Central memory CD4-positive, alpha-beta T cell (primary cell): ENCODE data around the gene ZFP42.
"Not testable (repeated sequence)": the region's sequence is repeated elsewhere in the genome, so short reads cannot be mapped to it uniquely, and the experiment has no call there.

Source experiments
- DNase-seq: peaks from one replicate; pipeline ENCODE4 v3.0.0; 2022
- total RNA-seq, 3 experiments: gene quantifications; one replicate each; lab custom pipeline; 2026; lab: John Stamatoyannopoulos, UW

ZFP42 gene
- total RNA-seq: 0 reads per million in 3 experiments

DNA sequence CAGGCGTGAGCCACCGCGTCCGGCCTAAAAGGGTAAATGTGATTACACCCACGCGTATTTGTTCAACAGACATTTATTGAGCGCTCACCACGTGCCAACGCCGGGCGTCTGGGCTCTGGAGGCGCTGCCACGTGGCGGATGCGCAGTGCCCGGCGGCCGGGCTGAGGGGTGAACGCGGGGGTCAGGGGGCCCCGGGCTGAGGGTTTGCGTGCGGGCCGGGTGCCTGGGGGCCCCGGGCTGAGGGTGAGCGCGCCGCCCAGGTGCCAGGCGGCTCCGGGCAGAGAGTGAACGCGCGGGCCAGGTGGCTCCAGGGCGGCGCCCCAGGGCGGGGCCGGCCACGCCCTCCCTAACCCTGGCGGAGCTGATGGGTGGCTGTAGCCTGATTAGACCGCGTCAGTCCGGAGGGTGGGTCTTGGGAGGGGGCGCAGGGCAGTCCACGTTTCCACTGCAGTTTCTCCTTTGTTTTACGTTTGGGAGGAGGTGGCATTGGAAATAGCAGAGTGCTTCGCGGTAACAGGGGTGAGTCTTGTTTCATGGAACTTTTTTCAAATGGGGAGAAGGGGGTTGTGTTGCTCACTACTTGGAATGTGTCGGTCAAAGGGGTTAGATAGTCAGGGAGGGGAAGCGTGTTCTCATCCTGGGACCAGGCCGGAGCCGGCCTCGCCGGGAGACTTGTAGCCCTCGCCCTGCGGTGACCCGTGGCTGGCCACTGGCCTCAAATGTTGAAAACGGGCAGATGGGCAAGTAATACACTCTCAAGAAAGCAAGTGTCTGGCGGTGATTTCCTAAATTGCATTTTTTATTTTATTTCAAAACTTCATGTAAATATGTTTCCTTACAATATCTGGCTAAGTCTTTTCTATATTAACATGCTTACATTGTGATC lies at the start of gene ZFP42:
Gene ZFP42 (plus strand): TSS at position 450 of the 886 bp plus-strand sequence. CDS start 7,037 bp downstream, outside the sequence.
- DNase-seq: no peak

DNA sequence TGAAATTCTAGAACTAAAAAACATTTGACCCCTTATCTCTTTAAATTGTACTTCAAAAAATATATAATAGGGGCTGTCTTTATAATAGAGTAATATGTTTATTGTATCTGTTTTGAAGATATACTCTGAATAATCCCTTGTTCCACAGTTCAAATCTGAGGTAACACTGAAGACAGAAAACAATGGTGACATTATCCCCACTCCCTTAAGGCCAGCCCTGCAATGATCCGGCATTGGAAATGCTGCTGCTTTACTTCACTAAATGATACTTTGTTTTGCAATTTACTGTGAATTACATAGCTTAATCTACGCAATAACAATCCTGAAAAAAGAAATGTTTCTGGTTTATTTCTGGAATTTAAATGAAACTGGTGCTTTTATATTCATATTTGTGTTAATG lies 34.4 kb upstream of the ZFP42 start:
- no peak for DNase-seq

DNA sequence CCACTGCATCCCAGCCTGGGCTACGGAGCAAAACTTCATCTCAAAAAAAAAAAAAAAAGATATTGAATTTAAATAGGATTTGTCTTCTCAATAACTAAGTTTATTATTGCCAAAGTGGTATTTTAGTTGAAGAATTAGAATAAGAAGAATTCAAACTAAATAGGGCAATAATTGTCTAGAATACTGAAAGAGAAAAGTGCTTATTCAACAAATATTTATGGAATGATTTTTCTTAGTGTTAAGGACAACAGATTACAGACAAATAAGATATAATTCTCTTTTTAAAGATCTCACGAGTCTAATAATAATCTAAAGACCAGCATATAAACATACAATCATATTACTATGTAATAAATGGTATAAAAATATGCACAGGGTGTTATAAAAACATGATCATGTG lies 33.6 kb upstream of the ZFP42 start:
- no peak for DNase-seq

DNA sequence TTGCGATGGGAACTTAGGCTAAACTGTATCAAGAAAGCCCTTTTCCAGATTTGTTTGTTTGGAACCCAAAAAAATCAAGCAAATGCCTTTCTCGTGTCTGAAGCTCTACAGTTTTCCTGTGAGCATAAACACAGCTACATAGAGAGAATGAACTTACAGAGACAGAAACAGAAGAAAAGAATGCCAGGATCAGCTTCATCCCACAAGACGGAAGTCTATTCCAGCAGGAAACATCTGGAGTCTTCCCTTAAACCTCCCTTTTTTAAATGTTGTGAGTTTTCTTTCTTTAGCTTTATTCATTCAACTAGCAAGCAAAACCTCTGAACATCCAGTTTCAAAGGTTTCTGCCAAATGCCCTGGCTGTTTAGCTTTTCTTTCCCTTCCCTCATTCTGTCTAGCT lies 32.6 kb upstream of the ZFP42 start:
- no peak for DNase-seq

DNA sequence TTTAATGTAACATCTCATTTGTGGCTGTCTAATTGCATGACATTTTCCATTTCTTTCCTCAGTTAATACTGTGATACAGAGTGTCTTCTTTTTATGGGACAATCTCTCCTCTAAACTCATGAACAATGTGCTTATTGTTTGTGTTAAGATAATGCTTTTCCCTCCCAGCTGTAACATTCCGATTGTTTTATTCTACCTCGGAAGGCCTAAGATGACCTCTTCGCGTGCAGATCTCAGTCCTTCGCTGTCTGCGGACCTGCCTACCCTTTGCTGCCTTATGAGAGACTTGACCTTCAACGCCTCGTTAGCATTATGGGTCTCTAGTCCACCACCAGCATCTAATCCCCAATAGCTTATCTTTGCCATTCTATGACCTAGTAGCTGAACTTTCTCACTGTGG lies 29.8 kb upstream of the ZFP42 start:
- DNase-seq: no peak

DNA sequence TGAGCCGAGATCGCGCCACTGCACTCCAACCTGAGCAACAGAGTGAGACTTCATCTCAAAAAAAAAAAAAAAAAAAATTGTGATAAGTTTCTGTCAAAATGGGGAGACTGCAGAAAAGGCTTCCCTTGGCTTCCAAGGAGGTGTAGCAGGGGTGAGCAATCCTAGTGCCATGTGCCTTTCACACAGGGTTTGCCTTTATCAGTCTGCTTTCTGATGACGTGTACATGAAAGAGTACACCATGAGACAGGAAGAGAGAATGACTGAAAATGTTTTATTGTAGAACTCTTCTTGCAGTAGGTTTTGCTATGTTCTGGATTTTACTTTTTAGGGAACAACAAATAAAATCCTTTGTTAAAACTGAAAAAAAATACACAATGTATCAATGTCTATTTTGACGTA lies 23.4 kb upstream of the ZFP42 start:
- no peak for DNase-seq

DNA sequence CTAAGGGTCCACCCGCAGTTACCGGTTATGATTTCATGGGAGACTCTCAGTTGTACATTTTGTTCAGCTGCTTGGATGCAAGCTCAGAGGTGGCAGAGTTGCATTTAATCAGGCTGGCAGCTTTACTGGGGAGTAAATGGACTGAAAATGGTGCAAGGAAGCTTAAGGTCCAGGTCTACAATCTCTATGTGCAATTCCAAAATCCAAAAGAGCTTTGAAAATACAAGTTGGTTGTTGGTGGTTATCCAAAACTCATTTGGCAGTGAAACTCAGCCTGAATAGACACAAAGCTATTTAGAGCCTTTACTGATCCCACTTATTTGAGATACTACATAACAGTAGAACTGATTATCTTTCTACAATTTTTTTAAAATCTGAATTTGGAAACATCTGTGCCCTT lies 11.8 kb upstream of the ZFP42 start:
- DNase-seq: no peak

DNA sequence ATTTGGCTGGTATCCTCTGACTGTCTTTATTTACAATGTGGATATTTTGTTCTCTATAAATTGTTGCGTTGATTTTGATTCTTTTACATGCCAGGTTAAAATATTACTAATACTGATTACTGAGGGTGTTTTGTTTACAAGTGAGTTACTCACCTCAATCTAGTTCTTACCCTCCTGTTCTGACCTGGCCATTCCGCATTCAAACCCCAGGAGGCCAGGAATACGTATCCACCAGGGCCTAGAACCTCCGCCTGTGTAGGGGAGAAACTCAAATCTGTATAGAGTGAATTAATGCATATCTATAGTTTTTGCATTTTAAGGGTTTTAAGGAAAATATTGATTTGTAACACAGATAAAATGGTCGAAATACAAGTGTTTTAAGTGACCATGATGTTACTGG lies 2.6 kb upstream of the ZFP42 start:
- DNase-seq: no peak

DNA sequence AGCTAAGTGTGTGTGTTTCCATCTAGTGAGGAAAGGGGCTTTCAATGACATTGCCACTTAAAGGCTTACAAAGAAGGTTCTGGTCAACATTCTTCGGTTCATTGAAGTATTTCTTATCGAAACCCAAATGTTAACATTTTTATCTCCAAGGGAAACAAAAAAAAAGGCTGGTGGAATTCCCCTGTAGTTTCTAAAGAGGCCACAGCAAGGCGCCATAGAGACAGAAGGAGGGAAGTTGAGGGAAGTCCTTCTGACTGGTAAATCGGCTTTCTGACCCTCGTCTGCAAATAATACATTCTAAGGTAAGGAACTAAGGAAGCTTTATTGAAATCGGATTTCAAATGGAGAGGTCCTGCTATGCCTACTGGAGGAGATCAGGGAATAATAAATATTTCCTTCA lies 1.7 kb upstream of the ZFP42 start:
- no peak for DNase-seq

DNA sequence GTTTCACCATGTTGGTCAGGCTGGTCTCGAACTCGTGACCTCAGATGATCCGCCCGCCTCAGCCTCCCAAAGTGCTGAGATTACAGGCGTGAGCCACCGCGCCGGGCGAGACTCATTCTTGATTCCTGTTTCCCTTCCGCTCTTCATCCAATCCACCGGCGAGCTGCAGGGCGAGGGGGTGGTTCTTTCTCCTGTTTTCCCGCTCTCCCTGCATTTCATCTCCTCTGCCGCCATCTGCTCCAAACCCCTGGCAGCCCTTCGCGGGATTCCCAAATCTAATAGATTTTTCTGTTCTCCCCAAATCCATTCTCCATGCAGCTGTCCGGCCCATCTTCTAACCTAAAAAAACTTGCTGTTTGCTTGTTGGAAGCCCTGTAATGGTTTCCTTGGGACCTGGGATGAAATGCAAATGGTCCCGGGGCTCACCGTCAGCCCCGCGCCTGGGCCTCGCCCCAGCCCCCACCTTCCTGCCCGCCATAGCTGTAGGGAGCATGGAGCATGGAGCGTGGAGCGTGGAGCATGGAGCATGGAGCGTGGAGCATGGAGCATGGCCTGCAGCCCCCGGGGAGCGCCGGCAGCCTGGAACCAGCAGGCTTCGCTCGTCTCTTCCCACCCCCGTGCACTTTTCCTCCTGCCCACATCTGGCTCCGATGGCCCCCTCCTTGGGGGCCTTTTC lies 1.1 kb downstream of the ZFP42 start:
- no peak for DNase-seq

DNA sequence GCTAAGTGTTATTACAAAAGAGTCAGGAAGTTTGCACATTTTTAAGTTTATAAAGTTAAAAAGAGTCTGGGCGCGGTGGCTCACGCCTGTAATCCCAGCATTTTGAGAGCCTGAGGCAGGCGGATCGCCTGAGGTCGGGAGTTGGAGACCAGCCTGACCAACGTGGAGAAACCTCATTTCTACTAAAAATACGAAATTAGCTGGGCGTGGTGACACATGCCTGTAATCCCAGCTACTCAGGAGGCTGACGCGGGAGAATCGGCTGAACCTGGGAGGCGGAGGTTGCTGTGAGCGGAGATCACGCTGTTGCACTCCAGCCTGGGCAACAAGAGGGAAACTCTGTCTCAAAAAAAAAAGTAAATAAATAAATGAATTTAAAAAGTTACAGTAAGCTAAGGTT lies 2.4 kb downstream of the ZFP42 start:
- not testable (repeated sequence) for DNase-seq

DNA sequence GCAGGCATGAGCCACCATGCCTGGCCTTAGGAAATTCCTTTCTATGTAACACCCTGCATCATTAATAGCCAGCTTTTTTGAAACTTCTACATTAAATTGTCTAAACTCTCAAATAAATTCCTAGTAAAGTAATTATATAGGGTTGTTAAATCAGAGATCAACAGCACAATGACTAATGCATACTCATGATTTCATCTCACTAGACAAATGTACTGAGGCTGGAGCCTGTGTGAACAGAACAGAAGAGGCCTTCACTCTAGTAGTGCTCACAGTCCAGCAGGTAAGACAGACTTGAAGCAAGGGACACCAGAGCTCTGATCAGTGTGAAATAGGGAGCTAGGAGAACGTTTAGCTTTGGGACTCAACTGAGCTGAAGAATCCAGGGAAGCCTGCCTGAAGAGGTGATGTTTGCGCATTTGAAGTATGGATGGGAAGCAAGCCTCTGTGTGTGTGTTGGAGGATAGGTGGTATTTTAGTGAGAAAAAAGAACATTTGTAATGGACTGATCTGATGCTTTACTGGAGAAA lies 3.9 kb downstream of the ZFP42 start:
- DNase-seq: no peak

DNA sequence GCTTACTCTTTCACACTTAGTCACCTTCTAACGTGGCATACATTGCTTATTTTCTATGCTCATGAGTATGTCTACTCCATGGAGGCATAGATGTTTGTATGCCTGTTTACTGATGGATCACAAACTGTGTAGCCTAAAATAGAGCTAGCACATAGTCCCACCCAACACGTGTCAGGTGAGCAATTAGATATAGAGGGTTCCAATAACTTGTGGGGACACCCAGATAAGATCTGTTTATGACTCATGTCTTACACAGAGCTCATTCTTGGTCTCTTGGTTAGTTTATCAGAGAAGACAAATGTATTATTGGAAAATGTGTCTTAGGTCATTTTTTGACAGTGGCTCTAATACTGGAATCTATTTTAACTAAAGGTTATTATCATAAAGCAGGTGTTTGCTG lies 6.8 kb downstream of the ZFP42 start:
- DNase-seq: no peak

DNA sequence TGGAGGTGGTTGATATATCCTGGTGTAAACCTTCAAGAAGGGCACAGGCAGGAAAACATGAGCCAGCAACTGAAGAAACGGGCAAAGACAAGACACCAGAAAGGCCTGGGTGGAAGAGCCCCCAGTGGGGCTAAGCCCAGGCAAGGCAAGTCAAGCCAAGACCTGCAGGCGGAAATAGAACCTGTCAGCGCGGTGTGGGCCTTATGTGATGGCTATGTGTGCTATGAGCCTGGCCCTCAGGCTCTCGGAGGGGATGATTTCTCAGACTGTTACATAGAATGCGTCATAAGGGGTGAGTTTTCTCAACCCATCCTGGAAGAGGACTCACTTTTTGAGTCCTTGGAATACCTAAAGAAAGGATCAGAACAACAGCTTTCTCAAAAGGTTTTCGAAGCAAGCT lies 7.2 kb downstream of the ZFP42 start:
- no peak for DNase-seq

DNA sequence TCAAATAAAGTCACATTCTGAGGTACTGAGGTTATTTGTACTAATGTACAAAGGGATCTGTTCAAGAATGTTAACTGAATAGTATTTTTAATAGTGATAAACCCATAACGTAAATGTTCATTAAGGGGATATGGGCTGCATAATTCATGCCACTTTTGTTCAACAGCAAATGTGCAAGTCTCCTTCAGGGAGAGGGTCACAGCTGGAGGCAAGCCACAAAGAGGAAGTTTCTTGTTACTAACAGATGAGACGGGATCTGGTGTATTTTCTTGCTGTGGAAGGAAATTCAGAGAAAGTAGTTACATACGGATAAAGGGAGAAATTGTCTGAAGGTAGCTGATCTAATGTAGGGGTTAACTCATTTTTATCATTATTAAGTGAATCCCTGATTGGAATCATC lies 10.0 kb downstream of the ZFP42 start:
- no peak for DNase-seq

DNA sequence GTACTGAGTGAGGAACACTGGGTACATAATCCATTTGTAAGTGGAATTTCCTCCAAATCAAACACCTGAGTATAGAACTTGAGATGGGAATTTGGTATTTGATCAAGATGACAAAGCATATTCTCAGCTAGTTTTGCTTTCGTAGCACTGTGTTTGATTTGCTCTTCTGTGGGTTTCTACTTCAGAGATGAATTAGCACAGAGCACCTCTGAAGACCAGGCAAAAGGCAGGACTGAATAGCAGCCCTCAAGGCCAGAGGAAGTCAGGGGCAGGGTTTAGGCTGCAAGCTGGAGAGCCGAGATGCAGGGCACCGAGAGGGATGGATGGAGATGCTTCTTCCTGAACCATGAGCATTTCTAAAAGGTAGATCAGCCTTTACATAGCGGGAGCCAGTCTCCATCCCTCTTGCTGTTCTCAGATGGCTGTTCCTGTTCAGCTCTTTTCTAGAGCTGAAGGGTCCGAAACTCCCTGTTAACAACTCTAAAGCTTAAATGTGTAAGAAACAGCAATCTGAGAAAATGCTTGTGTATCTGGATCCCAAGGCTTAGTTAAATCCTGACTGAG lies 10.8 kb downstream of the ZFP42 start:
- no peak for DNase-seq

DNA sequence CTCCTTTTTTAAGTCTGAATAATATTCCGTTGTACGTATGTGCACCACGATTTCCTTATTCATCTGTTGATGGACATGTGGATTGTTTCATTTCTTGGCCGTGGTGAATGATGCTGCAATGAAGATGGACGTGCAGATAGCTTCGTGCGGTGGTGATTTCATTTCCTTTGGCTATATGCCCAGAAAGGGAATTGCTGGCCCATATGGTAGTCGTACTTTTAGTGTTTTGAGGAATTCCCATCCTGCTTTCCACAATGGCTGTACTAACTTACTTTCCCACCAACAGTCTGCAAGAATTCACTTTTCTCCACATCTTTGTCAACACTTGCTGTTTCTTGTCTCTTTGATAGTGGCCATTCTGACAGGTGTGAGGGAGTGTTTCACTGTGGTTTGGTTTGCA lies 12.8 kb downstream of the ZFP42 start:
- DNase-seq: no peak

DNA sequence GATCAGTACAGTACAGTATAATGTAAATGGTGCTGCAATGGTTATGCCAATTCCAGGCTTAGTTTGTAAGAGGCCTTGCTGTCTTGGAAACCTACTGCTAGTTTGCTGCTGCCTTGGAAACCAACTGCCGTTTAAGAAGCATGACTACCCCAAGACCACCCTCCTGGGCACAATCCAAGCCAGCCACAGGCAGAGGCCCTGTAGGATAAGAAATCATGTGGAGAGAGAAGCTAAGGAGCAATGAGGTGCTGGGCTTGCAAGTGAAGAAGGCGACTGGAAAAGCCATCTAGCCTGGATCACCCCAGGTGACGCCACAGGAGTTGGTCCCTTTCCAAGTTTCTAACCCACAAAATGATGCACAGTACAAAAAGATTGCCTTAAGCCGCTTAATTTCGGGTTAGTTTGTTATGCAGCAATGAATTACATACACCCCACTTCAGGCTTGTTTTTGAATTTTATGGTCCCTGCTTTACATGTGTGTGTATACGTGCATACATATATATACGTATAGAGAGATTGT lies 16.9 kb downstream of the ZFP42 start:
- DNase-seq: no peak

DNA sequence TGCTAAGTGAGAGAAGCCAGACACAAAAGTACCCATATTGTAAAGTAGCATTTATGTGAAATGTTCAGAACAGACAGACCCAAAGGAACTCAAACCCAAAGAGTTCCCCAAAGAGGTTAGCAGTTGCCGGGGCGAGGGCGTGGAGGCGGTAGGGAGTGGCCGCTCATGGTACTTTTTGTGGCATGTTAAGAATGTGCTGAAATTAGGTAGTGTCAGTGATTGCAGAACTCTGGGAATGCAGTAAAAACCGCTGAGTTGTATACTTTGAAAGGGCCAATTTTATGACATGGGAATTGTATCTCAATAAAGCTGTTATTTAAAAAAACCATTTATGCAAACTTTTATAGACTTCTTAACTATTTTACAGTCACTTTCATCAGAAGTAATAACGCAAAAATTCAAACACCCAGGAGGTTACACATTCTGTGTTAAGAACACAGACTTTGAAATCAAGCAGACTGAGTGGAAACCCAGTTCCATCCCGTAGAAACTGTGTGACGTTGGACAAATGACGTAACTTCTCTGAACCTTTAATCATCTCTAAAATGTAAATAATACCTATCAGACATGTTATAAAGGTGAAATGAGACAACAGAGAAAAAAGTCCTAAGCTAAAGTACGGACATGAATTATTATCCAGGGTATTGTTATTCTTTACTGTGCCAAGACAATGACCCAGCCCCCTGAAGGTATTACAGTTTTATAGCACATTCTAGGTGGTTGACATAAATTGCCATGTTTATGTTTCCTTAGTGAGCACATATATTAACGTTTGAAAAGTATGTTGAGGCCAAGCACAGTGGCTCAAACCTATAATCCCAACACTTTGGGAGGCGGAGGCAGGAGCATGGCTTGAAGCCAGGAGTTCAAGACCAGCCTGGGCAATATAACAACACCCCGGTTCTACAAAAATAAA lies 19.7 kb downstream of the ZFP42 start:
- no peak for DNase-seq

DNA sequence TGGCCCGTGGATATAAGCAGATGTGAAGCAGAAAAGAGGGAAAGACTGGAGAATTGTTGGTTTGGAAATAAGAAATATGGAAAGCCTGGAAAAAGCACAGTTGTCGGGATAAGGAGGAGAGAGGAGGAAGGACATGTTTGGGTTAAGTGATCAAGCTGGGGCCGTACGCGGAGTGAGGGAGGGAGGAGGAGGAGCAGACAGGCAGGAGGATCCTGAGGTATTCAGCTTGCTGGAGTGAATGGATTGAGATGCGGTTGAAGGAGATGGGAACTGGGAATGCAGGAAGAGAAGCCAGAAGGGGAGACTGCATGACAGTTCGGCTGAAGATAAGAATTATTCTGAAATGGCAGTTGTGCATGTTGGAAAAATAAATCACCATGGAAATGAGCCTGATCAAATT lies 21.2 kb downstream of the ZFP42 start:
- DNase-seq: no peak

DNA sequence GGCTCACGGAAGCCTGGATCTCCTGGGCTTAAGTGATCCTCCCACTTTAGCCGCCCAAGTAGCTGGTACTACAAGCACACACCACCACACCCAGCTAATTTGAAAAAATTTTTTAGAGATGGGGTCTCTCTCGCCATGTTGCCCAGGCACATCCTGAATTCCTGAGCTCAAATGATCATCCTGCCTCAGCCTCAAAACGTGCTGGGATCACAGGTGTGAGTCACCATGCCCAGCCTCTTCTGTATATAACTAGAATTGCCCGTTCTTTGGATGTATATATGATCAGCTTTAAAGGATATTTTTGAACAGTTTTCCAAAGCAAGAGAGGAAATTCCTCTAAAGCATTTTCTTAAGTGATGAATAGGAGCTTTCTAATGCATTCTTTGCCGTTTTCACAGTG lies 22.7 kb downstream of the ZFP42 start:
- DNase-seq: no peak

DNA sequence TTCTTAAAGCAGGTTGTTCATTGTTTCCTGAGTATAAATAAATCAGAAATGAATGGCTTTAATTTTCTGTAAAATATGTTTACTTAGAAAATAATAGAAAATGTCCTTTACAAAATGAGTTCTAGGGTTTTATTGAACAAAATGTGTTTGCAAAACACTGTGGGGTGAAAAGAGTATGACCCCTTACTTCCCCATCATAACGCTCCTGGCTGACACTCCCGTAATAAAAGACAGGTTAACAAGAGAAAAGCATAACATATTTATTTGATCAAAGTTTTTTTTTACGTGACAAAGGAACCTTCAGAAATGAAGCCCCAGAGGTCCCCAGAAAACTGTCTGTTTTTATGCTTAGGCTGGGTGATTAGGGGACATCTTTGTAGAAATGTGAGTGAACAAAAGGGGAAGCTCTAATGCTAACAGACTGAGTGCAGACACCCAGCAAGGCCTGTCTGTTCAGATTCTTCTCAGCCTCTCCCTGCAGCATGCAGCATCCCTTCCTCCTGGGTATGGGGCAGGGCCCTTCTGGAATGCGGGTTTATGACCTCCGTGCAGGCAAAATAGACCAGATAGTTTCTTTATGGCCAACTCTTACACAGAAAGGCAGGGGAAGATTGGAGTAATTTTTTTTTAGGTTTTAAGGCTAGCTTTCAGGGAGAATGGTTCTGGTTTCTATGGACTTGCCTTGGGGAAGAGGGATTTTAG lies 26.1 kb downstream of the ZFP42 start:
- DNase-seq: no peak
